SKM-1 treated with dmso at 0.1 percent for 144 hours (cell line): ENCODE results near the gene TEC.
"Not testable (repeated sequence)": the region's sequence is repeated elsewhere in the genome, so short reads cannot be mapped to it uniquely, and the experiment has no call there.

Experiments used
- DNase-seq: peaks from one replicate; lab custom pipeline; 2025; ENCODE audit not compliant: unreplicated experiment; lab: John Stamatoyannopoulos, UW

The TEC gene

GRCh38 chr4:48169636-48170035, 100.0 kb downstream of the TEC start:
- no peak for DNase-seq

DNA sequence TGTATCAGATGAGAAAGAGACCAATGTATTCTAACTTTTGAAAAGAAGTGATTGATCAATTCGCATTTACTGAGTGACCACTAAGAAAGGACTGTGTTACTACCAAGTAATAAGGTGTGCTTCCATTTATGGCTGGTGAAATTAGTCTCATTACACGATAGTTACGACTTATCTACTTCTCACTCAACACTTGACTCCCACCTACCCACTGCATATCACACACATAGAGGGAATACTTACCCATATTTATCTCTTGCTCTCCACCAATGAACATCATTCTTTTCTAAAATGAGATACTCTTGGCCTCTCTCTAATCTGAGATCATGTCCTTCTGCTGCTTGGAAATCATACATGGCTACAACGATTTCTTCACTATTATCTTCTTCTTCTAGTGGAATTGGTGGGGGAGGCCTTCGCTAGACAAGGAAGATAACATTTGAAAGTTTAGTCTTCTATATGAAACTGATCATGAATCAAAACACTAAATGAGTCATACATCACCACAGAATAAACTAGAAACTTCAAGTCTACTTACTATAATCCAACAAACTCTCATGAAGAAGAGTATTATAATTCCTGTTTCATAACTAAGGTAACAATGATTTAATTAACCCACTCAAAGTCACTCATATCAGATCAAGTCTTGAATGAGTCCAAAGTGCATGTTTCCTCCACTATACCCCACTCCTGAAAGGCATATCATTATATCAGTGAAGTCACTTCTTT, 101.9 kb downstream of the TEC start:
- no peak for DNase-seq

GRCh38 chr4:48164561-48164960, 105.1 kb downstream of the TEC start:
- DNase-seq: not testable (repeated sequence)

DNA sequence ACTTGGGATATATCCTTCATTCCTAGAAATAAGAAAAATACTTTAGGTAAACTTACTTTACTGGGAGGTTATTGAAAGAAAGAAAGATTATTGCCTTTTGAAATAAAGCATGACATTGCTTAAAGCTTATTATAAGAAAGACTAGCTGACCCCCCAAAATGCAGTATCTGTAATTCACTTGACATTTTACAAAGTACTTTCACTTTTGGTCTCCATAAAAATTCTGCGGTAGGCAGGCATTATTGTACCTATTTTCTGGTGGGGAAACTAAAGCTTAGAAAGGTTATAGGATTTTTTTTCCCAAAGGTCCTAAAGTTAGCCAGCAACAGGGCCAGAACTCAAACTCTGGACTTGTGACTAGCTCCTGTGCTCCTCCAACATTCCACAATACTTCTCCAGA, 105.9 kb downstream of the TEC start:
- DNase-seq: no peak

- no peak for DNase-seq
These were observed 107.5 kb downstream of the TEC start for GRCh38 chr4:48162162-48162561.

GRCh38 chr4:48157271-48157670, 112.4 kb downstream of the TEC start:
- no peak for DNase-seq

GRCh38 chr4:48156423-48156822, 113.2 kb downstream of the TEC start:
- DNase-seq: no peak

DNA sequence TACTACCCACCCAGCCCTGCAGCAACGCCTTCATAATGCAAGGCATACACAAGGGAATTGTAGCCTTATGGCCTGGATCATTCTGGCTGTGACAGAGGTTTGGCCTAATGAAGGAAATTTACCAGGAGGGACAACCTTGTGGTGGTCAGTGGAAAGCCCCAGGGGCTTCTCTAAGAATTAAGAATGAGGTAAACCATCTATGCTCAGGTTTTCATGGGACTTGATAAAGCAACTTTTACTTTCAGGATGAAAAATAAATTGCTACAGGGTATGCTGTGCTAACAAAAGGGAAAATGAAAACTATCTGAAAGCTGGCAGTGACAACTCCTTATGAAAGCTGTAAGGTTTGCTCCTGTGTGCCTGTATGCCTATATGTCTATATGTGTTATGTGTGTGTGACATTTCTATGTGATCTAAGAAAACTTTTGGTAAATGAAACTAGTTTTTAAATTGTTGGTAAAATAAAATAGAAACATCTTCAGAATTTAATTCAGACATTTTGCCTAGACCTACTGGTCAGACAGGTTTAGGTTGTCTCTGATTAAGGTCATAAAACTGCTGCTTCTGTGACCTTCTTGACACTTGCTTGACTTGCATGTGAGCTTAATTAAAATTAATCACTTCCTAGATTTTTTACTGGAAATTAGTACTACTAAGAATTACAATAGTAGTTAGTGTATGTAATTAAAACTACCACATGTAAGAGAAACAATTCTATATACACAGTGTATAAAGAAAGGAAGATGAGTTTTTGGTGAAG, 115.7 kb downstream of the TEC start:
- DNase-seq: no peak

DNA sequence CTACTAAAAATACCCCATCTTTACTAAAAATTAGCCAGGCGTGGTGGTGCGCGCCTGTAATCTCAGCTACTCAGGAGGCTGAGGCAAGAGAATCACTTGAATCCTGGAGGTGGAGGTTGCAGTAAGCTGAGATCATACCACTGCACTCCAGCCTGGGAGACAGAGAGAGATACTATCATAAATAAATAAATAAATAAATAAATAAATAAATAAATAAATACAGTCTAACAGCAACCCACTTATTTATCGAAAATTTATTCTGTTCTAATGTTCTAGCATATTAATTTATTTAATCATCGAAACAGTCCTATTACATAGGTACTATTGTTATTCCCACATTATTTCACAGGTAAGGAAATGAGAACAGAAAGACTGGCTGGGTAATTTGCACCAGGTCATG, 117.4 kb downstream of the TEC start:
- DNase-seq: no peak

- no peak for DNase-seq
These were observed 119.7 kb downstream of the TEC start for GRCh38 chr4:48149827-48150370.

GRCh38 chr4:48147621-48148020, 122.0 kb downstream of the TEC start:
- no peak for DNase-seq

DNA sequence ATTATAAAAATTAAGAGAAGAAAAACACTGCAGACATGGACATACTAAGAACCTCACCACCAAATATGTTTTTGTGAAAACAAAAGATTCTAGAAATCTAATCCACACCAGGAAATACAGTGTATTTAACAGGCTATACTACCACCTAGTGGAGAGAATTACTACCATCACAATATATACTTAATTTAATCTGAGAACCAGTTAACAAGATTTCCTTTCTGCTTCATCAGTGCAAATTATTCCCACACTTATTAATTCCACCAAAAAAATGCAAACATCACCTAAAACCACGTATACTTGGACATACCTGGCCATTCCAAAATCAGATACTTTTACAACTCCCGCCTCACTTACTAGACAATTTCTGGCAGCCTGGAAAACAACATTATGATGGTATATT, 128.6 kb downstream of the TEC start:
- peak; percentile 26 for DNase-seq

DNA sequence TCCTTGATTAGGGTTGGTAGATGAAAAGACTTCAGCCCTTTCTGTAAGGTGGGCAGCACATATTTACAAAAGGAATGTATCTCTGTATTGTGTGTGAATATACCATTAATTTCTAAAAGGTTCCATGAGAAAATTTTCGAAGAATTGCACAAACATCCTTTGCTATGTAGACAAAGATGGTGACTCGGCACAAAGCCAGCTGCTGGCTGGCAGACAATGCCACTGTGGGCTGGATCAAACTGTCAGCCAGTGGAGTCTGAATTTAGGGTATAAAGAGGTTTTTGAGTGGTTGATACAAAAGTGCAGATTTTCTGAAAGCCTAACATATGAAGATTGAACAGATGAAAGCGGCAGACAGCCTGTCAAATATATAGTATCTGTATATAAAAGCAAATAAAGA, 129.9 kb downstream of the TEC start:
- DNase-seq: no peak

- DNase-seq: no peak
These were observed 130.7 kb downstream of the TEC start for GRCh38 chr4:48138936-48139335.

- no peak for DNase-seq
These were observed 131.1 kb downstream of the TEC start for GRCh38 chr4:48138511-48138910.

DNA sequence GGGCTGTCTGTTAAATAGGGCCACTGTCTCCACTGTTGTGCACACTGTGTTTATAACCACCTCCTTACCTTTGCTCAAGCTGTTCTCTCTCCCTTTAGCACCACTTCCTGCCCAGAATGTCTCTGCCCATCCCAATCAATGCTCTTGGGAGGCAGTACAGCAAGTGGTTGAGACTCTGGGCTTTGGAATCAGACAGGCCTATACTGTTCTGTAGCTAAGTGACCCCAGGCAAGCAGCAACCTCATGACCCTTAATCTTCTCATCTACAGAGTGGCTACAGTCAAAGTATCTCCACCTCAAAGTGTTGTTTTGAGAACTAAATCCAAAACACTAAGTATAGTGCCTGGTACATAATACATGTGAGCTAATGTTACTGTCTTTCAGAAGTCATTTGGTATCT, 131.8 kb downstream of the TEC start:
- no peak for DNase-seq

DNA sequence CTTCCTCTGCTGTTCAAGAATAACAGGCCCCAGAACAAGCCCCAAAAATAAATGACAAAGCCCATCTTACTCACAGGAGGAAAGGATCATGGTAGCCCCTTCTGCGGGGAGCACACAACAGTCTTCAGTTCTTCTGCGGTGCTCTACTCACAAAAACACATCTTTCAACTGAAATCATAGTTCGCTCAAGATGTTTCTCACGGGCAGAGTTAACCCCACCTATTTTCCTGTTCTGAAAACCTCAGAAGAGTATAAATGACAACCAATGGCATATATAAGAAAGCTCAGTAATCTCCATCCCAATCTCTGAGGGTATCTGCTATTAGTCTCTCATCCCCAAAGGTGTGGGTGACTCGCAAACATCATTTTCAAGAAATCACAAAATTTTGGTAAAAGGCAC, 135.6 kb downstream of the TEC start, which contains the start of gene TXK:
TXK (minus strand) TSS at position 170 of the 400 bp plus-strand sequence; CDS start at position 90, 80 bp downstream.
- DNase-seq: no peak

GRCh38 chr4:48133669-48134068, 136.0 kb downstream of the TEC start:
- no peak for DNase-seq

DNA sequence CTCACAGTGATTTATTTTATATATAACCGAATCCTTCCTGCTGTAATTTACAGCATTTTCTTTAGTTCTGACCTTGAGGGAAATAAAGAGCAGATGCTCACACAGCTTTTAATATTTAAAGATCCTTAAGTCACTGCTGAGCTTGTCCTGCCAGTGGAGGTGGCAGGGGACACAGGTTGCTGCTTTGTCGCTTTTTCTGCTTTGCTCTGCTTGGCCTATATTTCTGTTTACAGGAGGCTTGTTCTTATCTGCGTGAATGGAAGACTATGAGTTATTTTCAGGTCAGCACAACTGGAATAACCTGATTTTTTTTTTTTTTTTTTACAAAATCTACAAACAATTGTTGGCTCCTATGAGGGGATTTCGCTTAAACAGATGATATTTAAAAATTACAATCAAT, 137.9 kb downstream of the TEC start:
- DNase-seq: no peak

DNA sequence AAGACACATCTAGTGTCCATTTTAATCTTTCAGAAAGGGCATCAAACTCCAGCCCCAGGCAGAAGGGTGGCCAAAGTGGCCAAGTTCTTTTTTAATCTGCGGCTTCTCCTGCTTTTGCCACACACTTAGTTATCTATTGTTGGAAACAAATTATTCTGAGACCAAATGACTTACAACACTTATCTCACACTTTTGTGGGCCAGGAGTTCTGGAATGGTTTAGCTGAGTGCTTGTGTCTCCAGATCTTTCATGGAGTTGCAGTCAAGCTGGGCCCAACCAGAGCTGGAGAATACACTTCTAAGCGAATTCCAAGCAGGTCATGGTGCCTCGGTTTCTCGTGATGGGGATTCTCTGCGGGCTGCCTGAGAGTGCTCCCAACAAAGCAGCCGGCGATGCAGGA, 139.5 kb downstream of the TEC start:
- no peak for DNase-seq

- no peak for DNase-seq
These were observed 140.2 kb downstream of the TEC start for GRCh38 chr4:48129307-48130014.
